IPS-15b (cell line): ENCODE measurements around the gene IQGAP2.
A peak's percentile ranks its signal among the peaks of the same experiment; 100 is the strongest.

Experiments used
- H3K27me3 ChIP-seq: one replicate; pipeline ENCODE4 v1.6.1; 2013; ENCODE audit warnings: low read length; ENCODE audit not compliant: control insufficient read depth, insufficient read depth
- H3K36me3 ChIP-seq: one replicate; pipeline ENCODE4 v1.6.1; 2013; ENCODE audit warnings: low read length; ENCODE audit not compliant: control insufficient read depth, insufficient read depth
- H3K4me1 ChIP-seq: one replicate; pipeline ENCODE4 v1.6.1; 2013; ENCODE audit warnings: mild to moderate bottlenecking, low read length; ENCODE audit not compliant: control insufficient read depth, insufficient read depth
- H3K4me3 ChIP-seq: one replicate; pipeline ENCODE4 v1.5.1; 2013; ENCODE audit warnings: low read depth, low read length
- H3K9ac ChIP-seq: one replicate; pipeline ENCODE4 v1.6.1; 2013; ENCODE audit warnings: low read depth, mild to moderate bottlenecking, low read length
- H3K9me3 ChIP-seq: one replicate; pipeline ENCODE4 v1.6.1; 2013; ENCODE audit warnings: mild to moderate bottlenecking, low read length; ENCODE audit not compliant: control insufficient read depth, insufficient read depth

IQGAP2 gene

DNA sequence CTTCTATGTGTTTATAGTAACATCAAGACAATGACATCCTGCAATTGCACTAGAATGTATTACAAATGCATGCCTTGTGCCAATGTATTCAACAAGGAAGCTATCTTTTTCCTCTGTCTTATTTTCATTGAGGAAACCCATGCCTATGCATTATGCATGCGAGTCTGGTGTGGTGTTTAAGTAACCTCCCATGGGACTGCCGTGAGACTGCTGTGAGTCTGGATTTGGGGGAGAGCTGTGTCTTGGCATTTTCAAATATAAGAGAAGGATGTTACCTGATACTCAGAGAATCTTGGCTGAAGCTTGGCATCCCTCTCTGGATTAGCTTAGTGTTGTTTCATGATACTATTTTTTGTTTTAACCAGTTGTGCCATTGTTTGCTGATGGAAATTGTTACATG, 121.8 kb downstream of the IQGAP2 start:
- no peak overlapping the region for H3K4me3 ChIP-seq
- H3K27me3 ChIP-seq, result no peaks in the 10 kb centered on the region
- no peaks in the 10 kb centered on the region for H3K9me3 ChIP-seq
- peaks cover 24% of the 10 kb centered on the region for H3K4me1 ChIP-seq
- H3K36me3 ChIP-seq, result no peaks in the 10 kb centered on the region
- no peak overlapping the region for H3K9ac ChIP-seq

DNA sequence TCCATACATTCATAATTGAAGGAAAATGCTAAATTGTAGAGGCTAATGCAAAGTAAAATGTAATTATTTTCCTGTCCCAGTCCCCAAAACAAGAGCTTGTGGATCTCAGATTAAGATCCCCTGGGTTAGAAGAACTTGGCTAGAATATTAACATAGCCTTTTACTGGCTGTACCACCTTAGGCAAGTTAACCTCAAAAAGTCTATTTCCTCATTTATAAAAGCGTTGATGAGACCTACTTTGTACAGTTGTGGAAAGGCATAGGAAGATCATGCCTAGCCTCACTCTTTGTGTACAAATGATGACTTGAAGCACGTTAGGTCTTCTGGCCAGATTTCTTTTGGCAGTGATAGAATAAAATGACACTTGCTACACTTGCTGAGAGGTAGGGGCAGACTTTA, 122.9 kb downstream of the IQGAP2 start:
- Histone ChIP-seq H3K4me3 (no peak overlapping the region), H3K9me3 (no peaks in the 10 kb centered on the region), H3K4me1 (peaks cover 24% of the 10 kb centered on the region), H3K9ac (peak overlapping the region; percentile 18), H3K36me3 (no peaks in the 10 kb centered on the region), H3K27me3 (no peaks in the 10 kb centered on the region)

DNA sequence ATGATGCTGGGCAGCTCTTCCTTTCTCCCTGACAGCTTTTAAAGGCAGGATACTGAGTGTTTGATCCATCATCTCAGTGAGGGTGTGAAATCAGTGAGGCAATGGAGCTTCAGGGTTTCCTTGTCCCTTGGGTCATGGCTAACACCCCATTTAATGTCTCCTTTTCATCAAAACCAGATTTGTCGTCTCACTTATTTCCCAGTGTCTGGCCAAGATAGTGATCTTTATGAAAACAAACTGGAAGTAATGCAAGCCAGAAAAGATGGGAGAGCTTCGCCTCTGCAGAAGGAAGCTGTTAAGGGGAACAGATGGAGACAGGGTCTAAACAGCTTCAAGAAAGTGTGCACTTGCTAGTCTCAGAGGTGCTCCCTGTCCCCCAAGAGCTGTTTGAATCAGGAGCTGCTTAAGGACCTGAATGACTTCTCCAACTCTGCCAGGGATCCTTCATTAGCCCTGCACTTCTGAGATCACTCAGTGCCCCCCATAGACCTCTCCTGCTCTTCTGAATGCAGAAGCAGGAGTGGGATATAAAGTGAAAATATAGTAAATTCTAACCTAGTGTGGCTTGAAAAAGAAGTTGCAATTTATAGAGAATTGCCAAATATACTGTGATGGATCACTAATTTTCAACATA, 124.0 kb downstream of the IQGAP2 start:
- Histone ChIP-seq H3K27me3 (no peaks in the 10 kb centered on the region), H3K36me3 (no peaks in the 10 kb centered on the region), H3K9me3 (no peaks in the 10 kb centered on the region), H3K4me1 (peaks cover 24% of the 10 kb centered on the region), H3K4me3 (no peak overlapping the region), H3K9ac (no peak overlapping the region)

DNA sequence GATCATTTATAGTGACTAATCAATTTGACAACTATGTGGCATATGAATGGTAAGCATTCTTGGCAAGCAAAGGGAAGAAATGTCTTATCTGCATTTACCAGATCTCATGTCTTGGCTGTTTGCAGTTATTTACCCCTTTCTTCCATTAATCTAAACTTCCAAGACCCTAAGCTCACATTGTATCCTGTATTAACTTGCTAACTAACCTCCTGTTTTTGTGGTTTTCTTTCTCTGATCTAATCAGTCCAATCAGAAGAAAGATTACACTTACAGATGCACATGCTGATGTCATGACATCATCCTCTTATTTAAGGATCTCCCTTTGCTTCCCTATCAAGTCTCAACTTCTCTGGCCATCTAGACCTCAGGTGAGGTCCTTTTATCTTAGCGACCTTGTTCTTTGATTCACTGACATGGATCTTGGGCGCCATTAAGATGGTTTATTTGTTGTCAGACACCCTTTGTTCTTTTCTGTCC, 124.6 kb downstream of the IQGAP2 start:
- Histone ChIP-seq H3K4me3 (no peak overlapping the region), H3K9me3 (no peaks in the 10 kb centered on the region), H3K4me1 (peaks cover 24% of the 10 kb centered on the region), H3K27me3 (no peaks in the 10 kb centered on the region), H3K9ac (no peak overlapping the region), H3K36me3 (no peaks in the 10 kb centered on the region)

DNA sequence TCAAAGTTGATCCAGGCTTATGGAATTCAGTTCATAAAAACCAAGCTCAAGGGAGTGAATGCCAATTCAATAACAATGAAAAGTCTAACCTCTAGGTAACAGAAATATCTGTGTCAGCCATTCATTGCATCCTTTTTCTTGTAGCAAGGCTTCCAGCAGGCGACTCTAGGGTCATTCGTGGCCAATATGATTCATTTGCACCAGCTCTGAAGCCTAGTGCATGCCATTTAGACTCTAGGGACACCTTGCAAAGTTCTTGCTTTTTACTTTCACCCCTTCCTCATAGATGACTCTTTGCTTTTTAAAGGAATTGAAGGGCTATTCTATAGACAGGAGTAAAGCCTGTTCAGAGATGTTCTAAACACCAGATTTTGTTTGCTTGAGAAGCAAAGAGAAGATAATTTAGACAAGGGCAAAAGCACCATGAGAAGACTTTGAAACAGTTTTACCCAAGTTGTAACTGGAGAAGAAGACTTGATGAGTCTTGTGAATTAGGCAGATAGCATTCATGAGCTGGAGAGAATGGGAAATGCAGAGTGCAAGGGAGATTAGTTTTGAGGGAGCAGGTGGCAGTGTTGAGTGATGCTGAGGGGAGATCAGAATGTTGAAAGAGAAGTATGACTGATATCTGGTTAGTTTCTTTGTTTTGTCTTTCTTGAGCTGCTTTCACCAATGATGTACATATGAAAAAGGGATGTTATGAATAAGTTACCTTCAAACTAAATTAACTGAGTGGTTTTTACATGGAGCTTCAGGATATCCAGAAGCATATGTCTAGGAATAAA, 125.7 kb downstream of the IQGAP2 start:
- Histone ChIP-seq H3K36me3 (no peaks in the 10 kb centered on the region), H3K4me3 (no peak overlapping the region), H3K9ac (no peak overlapping the region), H3K27me3 (no peaks in the 10 kb centered on the region), H3K9me3 (no peaks in the 10 kb centered on the region), H3K4me1 (peaks cover 19% of the 10 kb centered on the region)

DNA sequence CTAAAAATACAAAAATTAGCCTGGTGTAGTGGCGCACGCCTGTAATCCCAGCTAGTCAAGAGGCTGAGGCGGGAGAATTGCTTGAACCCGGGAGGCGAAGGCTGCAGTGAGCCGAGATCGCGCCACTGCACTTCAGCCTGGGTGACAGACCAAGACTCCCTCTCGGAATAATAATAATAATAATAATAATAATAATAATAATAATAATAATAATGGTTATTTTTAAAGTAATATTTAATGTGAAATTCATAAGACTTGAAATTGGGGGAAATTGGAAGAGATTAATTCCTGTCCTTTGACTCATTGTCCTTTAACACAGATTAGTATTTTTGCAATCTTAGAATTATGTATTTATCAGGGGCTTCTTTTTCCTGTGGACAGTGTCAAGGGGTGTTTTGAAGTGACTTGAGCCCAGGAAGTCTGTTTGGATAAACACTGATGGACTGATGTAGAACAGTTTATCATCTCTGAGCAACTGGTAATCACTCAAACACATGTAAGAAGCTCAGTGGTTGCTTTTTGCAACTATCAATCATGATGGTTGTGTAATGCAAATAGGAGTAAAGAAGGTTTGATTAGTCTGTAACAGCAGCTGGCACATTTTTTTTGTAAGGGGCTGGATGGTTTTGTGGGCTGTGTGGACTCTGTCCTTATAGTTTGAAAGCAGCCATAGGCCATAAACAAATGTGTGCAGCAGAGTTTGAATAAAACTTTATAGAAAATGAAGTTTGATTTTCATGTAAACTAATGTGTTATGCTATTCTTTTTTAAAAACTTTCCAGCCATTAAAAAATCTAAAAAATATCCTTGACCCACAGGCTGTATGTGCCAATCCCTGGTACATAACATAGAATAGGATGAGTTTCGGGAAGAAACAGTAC, 126.6 kb downstream of the IQGAP2 start:
- H3K9ac ChIP-seq, result no peak overlapping the region
- H3K4me1 ChIP-seq, result peaks cover 15% of the 10 kb centered on the region
- H3K4me3 ChIP-seq, result no peak overlapping the region
- H3K9me3 ChIP-seq, result no peaks in the 10 kb centered on the region
- no peaks in the 10 kb centered on the region for H3K36me3 ChIP-seq
- no peaks in the 10 kb centered on the region for H3K27me3 ChIP-seq

DNA sequence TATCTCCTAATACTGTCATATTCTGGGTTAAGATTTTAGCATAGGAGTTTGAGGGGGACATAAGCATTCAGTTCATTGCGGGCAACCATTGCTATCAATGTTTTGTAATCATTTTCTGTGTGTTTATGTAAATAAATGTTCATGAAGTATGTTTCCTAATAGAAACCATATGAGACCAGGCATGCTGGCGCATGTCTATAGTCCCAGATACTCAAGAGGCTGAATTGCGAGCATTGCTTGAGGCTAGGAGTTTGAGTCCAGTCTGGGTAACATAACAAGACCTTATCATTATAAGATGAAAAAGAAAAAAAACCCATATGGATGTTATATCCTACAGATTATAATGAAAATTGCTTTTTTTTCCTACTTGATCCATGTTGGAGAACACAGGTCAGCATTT, 129.0 kb downstream of the IQGAP2 start:
- H3K4me3 ChIP-seq, result no peak overlapping the region
- H3K9me3 ChIP-seq, result no peaks in the 10 kb centered on the region
- H3K9ac ChIP-seq, result no peak overlapping the region
- no peaks in the 10 kb centered on the region for H3K36me3 ChIP-seq
- no peaks in the 10 kb centered on the region for H3K27me3 ChIP-seq
- peaks cover 4% of the 10 kb centered on the region for H3K4me1 ChIP-seq

DNA sequence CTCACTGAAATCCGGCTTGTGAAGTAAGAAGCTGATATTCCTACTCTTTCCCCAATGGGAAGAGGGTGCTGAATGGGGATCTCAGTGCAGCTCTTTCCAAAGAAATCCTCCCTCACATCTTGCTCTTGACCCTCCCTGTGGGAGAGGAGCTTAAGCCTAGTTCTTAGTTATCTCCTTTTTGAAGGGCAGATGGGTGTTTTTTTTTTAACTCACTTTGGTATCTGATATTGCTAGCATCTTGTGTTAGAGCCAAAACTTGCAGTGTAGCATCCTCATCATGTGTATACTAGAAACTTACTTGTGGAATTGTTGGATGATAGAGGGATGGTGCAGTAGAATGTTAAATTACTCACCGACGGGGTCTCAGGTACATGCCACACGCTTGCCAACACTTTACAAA, 129.9 kb downstream of the IQGAP2 start:
- H3K27me3 ChIP-seq, result no peaks in the 10 kb centered on the region
- no peak overlapping the region for H3K9ac ChIP-seq
- no peak overlapping the region for H3K4me3 ChIP-seq
- no peaks in the 10 kb centered on the region for H3K9me3 ChIP-seq
- H3K4me1 ChIP-seq, result peaks cover 4% of the 10 kb centered on the region
- no peaks in the 10 kb centered on the region for H3K36me3 ChIP-seq

DNA sequence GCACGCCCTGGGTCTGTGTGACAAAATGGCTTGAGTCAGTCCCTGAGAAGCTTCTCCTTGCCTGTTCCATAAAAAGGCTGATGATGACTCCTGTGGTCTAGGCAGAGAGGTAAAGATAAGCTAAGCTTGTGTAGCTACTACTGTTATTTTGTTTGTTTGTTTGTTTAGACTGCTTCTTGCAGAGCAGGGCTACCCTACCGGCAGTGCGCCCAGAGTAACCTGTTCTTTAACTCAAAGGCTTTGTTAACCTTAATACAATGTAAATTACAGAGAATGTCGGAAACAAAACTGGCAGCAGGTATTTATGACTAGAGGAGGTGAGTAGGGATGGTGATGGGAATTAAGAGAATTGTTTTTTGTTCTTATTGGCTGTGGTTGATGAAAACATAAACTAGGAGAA, 132.5 kb downstream of the IQGAP2 start:
- H3K9me3 ChIP-seq, result no peaks in the 10 kb centered on the region

DNA sequence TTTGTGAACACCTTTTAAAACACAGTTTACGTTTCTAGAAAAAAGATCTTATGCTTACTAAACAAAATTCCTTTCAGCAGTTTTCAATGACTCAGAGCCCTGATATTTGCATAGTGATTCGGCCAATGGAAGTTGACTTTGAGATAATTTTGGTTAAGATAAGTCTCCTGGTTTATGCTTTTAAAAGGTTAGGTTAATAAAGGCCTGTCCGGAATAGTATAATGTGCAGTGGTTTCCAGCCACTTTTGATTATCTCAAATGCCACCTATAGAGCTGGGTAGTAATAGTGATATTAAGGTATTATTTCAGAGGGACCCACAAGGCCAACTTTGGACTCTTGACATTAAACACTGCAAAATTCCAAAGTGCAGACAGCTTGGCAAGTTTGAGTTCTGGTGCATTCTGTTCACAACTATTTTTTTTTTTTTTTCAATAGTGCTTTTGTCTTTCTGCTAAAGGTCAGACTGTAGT, 134.0 kb downstream of the IQGAP2 start:
- H3K9ac ChIP-seq, result no peak overlapping the region
- H3K9me3 ChIP-seq, result no peaks in the 10 kb centered on the region
- H3K4me3 ChIP-seq, result no peak overlapping the region
- H3K27me3 ChIP-seq, result no peaks in the 10 kb centered on the region
- no peaks in the 10 kb centered on the region for H3K36me3 ChIP-seq
- peaks cover 4% of the 10 kb centered on the region for H3K4me1 ChIP-seq

More for the DNA sequence above, 132.5 kb downstream of the IQGAP2 start:
- H3K4me3 ChIP-seq, result no peak overlapping the region
- no peaks in the 10 kb centered on the region for H3K27me3 ChIP-seq
- no peak overlapping the region for H3K9ac ChIP-seq
- peaks cover 4% of the 10 kb centered on the region for H3K4me1 ChIP-seq
- H3K36me3 ChIP-seq, result no peaks in the 10 kb centered on the region

DNA sequence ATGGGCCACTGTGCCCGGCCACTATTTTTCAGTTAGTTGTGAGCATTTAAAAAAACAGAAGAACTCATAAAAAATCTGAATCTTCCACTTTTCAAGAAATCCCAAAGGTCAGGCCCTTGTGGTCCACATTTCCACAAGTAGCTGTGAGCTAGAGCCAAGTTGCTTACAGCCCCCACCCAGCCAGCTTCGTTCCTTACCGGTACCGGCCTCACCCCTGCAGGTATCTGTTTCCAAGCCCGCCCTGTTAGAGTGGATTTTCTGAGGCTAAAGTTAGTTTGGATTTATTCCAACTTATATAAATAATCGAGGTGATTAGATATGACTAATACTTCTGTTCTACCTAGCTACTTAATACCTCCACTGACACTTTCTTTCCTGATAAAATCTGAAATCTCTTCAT, 139.2 kb downstream of the IQGAP2 start:
- Histone ChIP-seq H3K9me3 (no peaks in the 10 kb centered on the region), H3K9ac (no peak overlapping the region), H3K4me3 (no peak overlapping the region), H3K27me3 (no peaks in the 10 kb centered on the region), H3K4me1 (peaks cover 3% of the 10 kb centered on the region), H3K36me3 (no peaks in the 10 kb centered on the region)
